GM23338 (cell line): ENCODE measurements around the gene SPATA31E1.

Experiments
- CREB1 ChIP-seq: fragments of 250-450 bp; sonication (Bioruptor Pico); IDR thresholded peaks from 2 replicates; pipeline ENCODE4 v1.5.0; 2020; ENCODE audit warnings: low read depth, mild to moderate bottlenecking, moderate library complexity
- EZH2 ChIP-seq: fragments of 200-600 bp; sonication (generic); IDR thresholded peaks from one replicate; pipeline ENCODE4 v1.8.0; 2017; ENCODE audit warnings: antibody characterized with exemption, mild to moderate bottlenecking, low read depth; ENCODE audit not compliant: unreplicated experiment
- EZH2phosphoT487 ChIP-seq: fragments of 200-600 bp; sonication (generic); IDR thresholded peaks from one replicate; pipeline ENCODE4 v1.8.1; 2018; ENCODE audit warnings: antibody characterized with exemption; ENCODE audit not compliant: unreplicated experiment
- POLR2AphosphoS5 ChIP-seq: IDR thresholded peaks from 2 replicates; pipeline ENCODE4 v1.6.1; 2016; ENCODE audit warnings: antibody characterized with exemption, low read depth
- ZNF114 ChIP-seq: fragments of 250-450 bp; sonication (Bioruptor Pico); IDR thresholded peaks from 2 replicates; pipeline ENCODE4 v1.5.0; 2020; ENCODE audit warnings: mild to moderate bottlenecking, moderate library complexity
- TF ChIP-seq, protein P1 (sequence below), 2 experiments: fragments of 200-600 bp in 1 of 2; sonication (generic) in 1 of 2; conservative IDR thresholded peaks; 2 replicates each; pipeline versions ENCODE4 v1.5.1 to v1.6.1; 2016 to 2017; ENCODE audit warnings: antibody characterized with exemption in 2 of 2, low read depth in 2 of 2, mild to moderate bottlenecking in 2 of 2, moderate library complexity in 1 of 2
- TF ChIP-seq, protein P2 (sequence below): IDR thresholded peaks from one replicate; pipeline ENCODE4 v1.6.1; 2018; ENCODE audit warnings: antibody characterized with exemption; ENCODE audit not compliant: unreplicated experiment

DNA sequence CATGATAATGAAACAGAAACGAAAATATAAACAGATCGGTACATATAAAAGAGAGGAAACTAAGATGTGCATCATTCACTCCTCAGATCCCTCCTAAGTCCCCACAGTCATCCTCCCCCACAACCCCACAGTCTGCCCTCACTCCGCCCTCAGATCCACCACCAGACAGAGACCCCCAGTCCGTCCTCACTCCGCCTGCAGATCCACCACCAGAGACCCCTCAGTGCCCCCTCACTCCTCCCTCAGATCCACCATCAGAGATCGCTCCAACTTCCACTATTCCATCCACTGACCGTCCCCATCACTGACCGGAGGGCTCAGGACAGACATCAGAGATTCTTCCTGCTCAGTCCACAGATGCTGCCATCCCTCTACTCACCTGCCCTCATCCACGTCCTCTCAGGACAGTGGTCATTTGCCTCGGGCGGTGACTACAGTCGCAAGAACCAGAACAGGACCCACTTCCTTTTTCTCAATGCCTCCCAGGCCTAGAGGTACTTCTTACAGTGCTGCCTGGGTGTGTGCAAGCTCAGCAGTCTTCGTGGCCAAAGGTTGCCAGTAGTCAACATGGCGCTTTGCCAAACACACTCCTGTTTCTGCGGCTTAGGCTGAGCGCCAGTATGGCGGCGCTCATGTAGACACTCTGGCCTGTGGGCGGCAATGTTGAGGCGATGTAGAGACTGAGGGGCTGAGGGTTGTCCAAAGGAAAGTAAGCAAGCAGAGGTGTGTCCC lies 26.8 kb downstream of the SPATA31E1 start:
- TF ChIP-seq ZNF114 (CRISPR knock-in tag), result no peak
- TF ChIP-seq, protein P1, sequence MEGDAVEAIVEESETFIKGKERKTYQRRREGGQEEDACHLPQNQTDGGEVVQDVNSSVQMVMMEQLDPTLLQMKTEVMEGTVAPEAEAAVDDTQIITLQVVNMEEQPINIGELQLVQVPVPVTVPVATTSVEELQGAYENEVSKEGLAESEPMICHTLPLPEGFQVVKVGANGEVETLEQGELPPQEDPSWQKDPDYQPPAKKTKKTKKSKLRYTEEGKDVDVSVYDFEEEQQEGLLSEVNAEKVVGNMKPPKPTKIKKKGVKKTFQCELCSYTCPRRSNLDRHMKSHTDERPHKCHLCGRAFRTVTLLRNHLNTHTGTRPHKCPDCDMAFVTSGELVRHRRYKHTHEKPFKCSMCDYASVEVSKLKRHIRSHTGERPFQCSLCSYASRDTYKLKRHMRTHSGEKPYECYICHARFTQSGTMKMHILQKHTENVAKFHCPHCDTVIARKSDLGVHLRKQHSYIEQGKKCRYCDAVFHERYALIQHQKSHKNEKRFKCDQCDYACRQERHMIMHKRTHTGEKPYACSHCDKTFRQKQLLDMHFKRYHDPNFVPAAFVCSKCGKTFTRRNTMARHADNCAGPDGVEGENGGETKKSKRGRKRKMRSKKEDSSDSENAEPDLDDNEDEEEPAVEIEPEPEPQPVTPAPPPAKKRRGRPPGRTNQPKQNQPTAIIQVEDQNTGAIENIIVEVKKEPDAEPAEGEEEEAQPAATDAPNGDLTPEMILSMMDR (conservative IDR thresholded peaks at IDR 0.05; ENCODE audit: low read depth in 2 of 2), result peak; percentile 7 to 49; a peak in 2 of 4 replicates
- TF ChIP-seq POLR2AphosphoS5, result no peak
- no peak for TF ChIP-seq EZH2phosphoT487
- TF ChIP-seq, protein P2, sequence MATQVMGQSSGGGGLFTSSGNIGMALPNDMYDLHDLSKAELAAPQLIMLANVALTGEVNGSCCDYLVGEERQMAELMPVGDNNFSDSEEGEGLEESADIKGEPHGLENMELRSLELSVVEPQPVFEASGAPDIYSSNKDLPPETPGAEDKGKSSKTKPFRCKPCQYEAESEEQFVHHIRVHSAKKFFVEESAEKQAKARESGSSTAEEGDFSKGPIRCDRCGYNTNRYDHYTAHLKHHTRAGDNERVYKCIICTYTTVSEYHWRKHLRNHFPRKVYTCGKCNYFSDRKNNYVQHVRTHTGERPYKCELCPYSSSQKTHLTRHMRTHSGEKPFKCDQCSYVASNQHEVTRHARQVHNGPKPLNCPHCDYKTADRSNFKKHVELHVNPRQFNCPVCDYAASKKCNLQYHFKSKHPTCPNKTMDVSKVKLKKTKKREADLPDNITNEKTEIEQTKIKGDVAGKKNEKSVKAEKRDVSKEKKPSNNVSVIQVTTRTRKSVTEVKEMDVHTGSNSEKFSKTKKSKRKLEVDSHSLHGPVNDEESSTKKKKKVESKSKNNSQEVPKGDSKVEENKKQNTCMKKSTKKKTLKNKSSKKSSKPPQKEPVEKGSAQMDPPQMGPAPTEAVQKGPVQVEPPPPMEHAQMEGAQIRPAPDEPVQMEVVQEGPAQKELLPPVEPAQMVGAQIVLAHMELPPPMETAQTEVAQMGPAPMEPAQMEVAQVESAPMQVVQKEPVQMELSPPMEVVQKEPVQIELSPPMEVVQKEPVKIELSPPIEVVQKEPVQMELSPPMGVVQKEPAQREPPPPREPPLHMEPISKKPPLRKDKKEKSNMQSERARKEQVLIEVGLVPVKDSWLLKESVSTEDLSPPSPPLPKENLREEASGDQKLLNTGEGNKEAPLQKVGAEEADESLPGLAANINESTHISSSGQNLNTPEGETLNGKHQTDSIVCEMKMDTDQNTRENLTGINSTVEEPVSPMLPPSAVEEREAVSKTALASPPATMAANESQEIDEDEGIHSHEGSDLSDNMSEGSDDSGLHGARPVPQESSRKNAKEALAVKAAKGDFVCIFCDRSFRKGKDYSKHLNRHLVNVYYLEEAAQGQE, result no peak
- no peak for TF ChIP-seq EZH2
- TF ChIP-seq CREB1 (CRISPR knock-in tag), result no peak
